Measurements from ENCODE around the gene PDS5B.

Gene PDS5B

DNA sequence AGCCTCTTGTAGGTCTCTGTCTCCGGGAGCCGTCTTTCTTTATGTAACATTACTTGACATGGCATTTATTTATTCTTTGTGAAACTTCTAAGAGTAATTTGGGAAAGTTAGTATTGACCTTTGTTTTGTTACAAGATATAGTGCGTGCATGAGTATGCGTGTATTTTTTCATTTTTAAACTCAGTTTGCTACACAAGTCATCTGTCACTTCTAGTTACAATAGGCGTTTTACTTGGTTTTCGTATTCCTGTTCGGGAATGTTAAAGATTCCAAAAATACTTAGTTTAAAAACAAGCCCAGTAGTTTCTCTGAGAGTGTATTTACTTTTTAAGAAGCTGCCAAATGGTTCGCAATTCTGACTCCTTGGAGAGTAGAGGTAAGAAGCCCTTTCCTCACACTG lies 3.2 kb downstream of the PDS5B start:
- TF ChIP-seq, protein P1, sequence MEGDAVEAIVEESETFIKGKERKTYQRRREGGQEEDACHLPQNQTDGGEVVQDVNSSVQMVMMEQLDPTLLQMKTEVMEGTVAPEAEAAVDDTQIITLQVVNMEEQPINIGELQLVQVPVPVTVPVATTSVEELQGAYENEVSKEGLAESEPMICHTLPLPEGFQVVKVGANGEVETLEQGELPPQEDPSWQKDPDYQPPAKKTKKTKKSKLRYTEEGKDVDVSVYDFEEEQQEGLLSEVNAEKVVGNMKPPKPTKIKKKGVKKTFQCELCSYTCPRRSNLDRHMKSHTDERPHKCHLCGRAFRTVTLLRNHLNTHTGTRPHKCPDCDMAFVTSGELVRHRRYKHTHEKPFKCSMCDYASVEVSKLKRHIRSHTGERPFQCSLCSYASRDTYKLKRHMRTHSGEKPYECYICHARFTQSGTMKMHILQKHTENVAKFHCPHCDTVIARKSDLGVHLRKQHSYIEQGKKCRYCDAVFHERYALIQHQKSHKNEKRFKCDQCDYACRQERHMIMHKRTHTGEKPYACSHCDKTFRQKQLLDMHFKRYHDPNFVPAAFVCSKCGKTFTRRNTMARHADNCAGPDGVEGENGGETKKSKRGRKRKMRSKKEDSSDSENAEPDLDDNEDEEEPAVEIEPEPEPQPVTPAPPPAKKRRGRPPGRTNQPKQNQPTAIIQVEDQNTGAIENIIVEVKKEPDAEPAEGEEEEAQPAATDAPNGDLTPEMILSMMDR (IDR thresholded peaks at IDR 0.05; ENCODE audit: control insufficient read depth, insufficient read depth, low read depth, low read length, missing control alignments) = no peak
- no peak overlapping the region for H3K4me3 ChIP-seq (ENCODE audit: control insufficient read depth, low read depth, low read length)
- no peak for DNase-seq (ENCODE audit: low read depth)

DNA sequence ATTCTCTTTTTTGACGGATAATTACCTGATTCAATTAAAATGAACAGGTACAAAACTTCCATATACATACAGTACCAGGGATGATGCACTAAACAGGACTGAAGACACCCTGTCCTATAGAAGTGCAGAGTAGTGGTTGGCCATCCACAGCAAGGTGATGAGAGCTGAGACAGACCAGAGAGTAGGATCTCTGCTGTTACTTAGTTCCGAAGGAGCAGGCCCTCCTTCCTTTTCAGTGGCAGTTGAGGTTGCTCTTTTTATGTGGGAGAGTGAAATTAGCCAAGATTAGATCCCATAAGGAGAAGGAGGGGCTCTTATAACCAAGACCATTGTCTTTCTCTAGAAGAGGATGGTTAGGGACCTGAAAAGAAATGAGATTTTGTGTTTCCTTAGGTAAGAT lies 4.0 kb downstream of the PDS5B start:
- TF ChIP-seq, protein P1 (IDR thresholded peaks at IDR 0.05; ENCODE audit: control insufficient read depth, insufficient read depth, low read depth, low read length, missing control alignments) = no peak
- no peak for DNase-seq (ENCODE audit: low read depth)
- H3K4me3 ChIP-seq (ENCODE audit: control insufficient read depth, low read depth, low read length) = no peak overlapping the region

DNA sequence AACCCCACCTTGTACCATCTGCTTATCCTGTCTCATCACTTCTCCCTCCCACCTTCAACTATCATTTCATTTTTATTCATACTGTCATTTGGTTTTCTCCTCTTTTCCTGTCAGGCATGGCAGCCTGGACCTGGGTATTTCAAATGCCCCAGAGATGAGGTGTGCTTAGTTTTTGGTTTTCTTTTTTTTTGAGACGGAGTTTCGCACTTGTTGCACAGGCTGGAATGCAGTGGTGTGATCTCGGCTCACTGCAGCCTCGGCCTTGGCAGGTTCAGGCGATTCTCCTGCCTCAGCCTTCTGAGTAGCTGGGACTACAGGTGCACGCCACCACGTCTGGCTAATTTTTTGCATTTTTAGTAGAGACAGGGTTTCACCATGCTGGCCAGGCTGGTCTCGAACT lies 5.8 kb downstream of the PDS5B start:
- DNase-seq (ENCODE audit: low read depth) = no peak
- TF ChIP-seq, protein P1 (IDR thresholded peaks at IDR 0.05; ENCODE audit: control insufficient read depth, insufficient read depth, low read depth, low read length, missing control alignments) = no peak
- no peak overlapping the region for H3K4me3 ChIP-seq (ENCODE audit: control insufficient read depth, low read depth, low read length)

DNA sequence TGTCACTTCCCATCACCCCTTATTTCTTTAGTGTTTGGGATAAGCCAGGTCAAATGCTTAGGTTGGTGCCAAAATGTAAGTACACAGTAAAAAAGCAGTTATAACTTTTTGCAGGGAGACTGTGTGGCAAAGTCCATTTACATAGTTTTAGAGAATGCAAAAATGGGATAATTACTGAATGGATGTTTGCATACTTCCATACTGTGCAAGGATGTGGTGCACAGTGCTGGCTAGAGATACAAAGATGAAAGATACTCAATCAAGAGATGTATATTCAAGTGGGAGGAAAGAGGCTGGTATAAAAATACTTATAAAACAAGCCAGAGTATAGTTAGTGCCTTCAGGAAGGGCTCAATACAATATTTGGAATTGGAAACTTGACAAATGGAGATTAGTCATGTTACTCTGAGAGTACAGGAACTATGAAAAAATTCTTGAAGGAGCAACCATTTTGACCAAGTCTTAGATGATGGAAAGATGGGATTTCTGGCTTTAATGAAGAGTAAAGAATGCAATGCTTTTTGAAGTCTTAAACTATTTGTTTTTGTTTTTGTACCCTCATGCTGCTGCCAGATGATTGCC lies 8.0 kb downstream of the PDS5B start:
- DNase-seq (ENCODE audit: low read depth) = no peak
- TF ChIP-seq, protein P1 (IDR thresholded peaks at IDR 0.05; ENCODE audit: control insufficient read depth, insufficient read depth, low read depth, low read length, missing control alignments) = no peak

DNA sequence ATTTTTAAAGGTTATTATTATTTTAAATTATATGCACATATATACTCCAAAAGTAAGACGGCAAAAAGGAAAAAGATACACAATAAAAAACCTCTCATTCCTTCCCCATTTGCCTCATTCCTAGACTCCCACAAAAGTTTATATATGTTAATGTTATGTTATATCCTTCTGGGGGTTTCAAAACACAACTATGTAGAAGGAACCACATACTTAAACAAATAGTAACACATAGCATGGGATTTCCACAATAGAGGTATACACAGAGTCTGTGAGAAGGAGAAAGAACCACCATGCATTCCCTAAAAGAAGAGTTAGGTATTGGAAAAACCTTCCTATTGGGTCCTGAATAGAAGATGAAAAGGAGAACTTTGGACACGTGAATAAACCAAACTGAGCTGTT lies 9.1 kb downstream of the PDS5B start:
- TF ChIP-seq, protein P1 (IDR thresholded peaks at IDR 0.05; ENCODE audit: control insufficient read depth, insufficient read depth, low read depth, low read length, missing control alignments) = no peak
- DNase-seq (ENCODE audit: low read depth) = no peak

More for the DNA sequence above, 8.0 kb downstream of the PDS5B start:
- no peak overlapping the region for H3K4me3 ChIP-seq (ENCODE audit: control insufficient read depth, low read depth, low read length)

DNA sequence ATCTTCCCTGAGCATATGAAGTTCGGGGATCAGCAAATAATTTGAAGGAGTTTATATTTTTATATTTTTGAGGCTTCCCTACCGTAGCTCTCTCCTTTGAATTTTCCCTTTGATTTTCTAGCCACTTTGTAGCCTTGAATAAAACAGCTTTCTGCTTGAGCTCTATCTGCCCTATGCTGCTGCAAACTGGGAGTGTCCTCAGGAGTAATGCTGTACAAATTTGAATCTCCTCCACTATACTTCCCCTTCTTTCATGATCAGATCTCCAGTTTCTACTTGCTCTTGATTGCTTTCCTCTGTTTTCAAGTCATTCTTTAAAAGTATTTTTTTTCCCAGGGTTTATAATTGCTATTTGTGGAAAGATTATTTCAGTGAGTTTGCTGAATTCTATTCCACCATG lies 14.6 kb downstream of the PDS5B start:
- H3K4me3 ChIP-seq (ENCODE audit: control insufficient read depth, low read depth, low read length) = no peak overlapping the region
- no peak for DNase-seq (ENCODE audit: low read depth)
- TF ChIP-seq, protein P1 (IDR thresholded peaks at IDR 0.05; ENCODE audit: control insufficient read depth, insufficient read depth, low read depth, low read length, missing control alignments) = no peak

More for the DNA sequence above, 9.1 kb downstream of the PDS5B start:
- no peak overlapping the region for H3K4me3 ChIP-seq (ENCODE audit: control insufficient read depth, low read depth, low read length)

DNA sequence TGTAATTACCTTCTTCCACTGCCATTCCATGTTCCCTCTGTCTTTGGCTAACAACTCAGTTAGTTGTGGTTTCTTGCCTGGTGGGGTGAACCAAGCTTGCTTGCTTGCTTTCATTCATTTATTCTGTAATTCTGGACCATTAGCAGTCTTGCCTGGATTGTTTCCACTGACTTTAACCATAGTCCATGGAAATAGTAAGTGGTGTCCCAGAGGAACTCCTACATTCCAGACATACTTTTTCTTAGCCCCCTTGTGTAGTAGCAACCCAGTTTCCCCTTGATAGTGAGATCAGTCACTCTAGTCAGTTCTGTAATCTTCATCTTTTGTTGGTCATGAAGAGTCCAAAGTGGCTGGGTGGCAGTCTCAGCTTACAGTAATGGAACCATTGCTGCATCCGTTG lies 23.2 kb downstream of the PDS5B start:
- DNase-seq (ENCODE audit: low read depth) = no peak
- TF ChIP-seq, protein P1 (IDR thresholded peaks at IDR 0.05; ENCODE audit: control insufficient read depth, insufficient read depth, low read depth, low read length, missing control alignments) = no peak
- no peak overlapping the region for H3K4me3 ChIP-seq (ENCODE audit: control insufficient read depth, low read depth, low read length)
